Non-pigmented ciliary epithelial cell (primary cell): ENCODE measurements around the gene TBP.

Experiments used
- DNase-seq: peaks from one replicate; pipeline ENCODE4 v3.0.0-alpha.2; 2010; ENCODE audit warnings: low read depth

The TBP gene

DNA sequence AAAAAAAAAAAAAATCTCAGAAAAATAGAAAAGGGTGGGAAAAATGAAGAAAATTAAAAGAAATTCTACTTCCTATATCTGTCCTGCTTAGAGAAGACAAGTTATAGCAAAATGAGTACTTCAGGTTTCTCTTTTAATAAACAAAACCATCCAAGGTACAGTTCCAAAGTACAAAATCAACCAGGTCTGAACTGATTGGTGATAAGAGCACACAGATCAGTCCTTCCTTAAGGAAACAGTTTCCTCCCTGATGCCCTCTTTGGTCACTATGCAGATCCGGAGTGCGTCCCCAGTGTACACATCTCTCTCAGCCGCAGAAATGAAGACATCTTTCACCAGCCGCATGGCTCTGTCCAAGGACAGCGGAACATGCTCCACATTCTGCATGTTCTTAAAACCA is 19.2 kb upstream of the TBP start:
- DNase-seq: no peak

GRCh38 chr6:170536671-170537070 is 17.5 kb upstream of the TBP start:
- DNase-seq: no peak

DNA sequence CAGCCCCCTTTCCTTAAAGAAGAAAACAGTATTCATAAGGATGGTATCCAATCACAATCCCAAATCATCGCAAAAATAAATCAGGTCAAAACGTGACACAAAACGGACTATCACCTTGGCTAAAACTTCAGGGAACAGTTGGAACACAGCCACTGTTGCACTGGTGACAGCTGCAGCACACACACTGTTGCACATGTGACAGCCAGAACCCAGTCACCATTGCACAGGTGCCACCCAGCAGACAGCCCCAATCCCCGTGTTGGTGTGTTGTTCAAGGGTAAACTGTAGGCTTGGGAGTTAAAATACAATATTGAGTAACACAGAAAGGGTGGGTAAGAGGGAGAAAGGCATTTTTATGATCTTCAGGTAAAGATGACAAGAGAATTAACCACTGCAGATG is 16.8 kb upstream of the TBP start:
- no peak for DNase-seq

GRCh38 chr6:170542031-170542719 is 12.0 kb upstream of the TBP start:
- no peak for DNase-seq

DNA sequence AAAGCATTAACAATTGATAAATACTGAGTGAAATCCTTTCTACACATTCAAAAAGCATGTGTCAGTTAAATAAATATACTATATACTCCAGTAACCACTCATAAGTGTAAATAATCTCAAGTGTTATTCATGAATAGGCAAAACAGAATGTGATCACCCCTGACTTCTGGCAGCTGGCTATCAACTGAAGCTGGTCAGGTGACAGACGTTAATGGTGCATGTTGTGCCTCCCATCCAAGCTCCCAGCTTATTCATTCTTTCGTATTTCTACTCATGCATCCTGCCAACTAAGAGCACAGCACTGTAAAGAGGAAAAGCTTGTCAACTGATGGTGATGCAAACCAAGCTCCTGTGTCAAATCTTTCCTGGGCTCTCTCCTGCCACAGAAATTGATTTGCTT is 8.8 kb upstream of the TBP start:
- no peak for DNase-seq

DNA sequence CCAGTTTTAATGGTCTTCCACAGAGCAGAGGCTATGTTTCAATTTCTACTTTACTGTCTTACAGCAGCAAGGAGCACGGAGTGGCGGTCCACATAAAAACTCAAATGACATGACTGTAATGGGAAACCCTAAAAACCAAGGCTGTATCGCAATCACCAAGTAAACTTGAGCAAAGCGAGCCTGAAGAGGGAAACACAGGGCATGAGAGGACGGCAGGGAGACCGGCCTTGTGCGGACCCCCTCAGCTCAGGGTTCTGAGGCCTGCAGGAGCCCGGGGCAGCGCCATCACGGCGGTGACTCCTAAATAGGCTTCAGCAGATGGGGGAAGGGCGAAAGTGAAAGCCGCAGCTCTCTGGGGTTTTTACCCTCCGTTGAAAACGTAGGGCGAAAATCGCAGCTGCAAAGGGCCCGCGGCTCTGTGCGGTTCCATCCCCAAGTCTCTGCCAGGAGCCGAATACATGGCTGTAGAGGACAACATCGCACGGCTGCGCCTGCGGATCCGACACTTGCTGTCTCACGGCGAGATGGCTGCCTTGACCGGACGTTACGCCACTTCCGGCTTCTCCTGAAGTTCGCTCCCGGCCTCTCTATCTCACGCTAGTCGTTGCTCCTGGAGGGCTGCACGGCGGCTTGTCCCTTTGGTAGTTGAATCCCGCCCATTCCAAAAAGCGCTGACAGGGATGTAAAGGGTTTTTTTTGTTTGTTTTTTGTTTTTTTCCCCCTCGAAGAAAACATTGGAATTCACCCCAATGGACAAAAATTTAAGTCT is 1.2 kb upstream of the TBP start, which contains the start of gene PSMB1:
Gene PSMB1 (minus strand): TSS at position 543 of the 769 bp plus-strand sequence. CDS start 65 bp downstream, at position 478.
- peak; percentile 78 for DNase-seq

GRCh38 chr6:170553534-170554012 is 596 bp upstream of the TBP start:
- DNase-seq: no peak

- DNase-seq: no peak
Observed at GRCh38 chr6:170554796-170555137, 598 bp downstream of the TBP start.

DNA sequence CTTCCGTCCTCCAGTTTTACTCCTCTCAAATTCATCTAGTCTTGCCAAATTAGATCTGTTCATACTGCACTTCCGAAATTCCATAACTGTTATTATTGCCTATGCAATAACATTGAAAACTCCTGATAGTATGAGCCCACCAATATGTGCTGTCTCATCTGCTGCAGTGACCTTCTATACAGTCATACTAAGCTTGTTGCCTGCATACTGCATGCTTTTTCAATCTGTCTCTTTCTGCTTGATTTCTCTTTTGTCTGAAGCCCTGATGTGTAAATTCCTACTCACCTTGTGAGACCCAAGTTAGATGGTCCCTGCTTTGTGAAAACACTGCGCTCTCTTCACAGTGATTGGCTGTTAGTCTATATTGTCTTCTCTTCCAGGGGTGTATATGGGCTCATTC is 1.1 kb downstream of the TBP start:
- no peak for DNase-seq

DNA sequence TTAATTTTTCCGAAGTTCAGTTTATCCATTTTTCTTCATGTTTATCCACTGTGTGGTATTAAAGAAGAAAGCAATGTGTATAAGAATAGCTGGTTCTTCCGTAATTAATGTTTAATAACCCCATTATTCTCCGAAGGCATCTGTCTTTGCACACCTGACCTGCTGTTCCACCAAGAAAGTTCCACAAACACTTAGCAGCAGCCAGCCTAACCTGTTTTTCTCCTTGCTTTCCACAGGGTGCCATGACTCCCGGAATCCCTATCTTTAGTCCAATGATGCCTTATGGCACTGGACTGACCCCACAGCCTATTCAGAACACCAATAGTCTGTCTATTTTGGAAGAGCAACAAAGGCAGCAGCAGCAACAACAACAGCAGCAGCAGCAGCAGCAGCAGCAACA is 7.4 kb downstream of the TBP start:
- DNase-seq: no peak

DNA sequence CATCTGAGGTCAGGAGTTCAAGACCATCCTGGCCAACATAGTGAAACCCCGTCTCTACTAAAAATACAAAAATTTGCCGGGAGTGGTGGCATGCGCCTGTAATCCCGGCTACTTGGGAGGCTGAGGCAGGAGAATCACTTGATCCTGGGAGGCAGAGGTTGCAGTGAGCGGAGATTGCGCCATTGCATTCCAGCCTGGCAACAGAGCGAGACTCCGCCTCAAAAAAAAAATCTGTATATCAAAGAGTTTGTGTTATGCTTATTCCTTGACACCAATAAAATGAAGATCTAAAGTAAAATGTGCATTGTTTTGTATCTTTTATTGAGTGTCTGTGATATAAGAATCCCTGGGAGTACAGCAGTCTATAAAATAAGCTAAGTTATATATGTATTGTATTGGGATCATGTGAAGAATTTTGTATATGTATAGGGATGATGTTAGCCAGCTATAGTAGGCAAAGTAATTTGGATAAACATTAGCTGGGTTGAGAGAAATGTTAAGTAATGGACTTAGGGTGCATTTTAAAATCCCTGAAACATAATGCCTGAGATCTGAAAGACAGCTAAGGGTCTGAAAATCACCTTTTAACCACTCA is 10.9 kb downstream of the TBP start:
- DNase-seq: no peak

- no peak for DNase-seq
Observed at GRCh38 chr6:170572704-170573466, 18.7 kb downstream of the TBP start.

GRCh38 chr6:170575250-170575649 is 21.1 kb downstream of the TBP start:
- no peak for DNase-seq

DNA sequence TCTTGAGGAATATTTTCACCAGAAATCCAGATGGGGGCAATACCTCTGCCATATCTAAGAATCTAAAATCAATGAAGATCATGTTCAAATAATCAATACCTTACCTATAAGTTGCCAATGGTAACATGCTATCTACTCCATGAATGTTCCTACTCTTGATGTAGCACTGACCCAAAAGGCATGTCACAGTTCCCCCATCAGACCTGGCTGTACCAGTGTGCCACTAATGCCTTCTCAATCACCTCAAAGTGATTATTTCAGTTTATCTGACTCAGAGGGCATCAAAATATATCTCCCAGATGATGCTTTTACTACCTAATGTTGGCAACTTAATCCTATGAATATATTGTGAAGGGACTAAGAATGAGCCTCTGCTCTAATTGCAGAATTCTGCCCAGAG is 24.7 kb downstream of the TBP start:
- DNase-seq: no peak

DNA sequence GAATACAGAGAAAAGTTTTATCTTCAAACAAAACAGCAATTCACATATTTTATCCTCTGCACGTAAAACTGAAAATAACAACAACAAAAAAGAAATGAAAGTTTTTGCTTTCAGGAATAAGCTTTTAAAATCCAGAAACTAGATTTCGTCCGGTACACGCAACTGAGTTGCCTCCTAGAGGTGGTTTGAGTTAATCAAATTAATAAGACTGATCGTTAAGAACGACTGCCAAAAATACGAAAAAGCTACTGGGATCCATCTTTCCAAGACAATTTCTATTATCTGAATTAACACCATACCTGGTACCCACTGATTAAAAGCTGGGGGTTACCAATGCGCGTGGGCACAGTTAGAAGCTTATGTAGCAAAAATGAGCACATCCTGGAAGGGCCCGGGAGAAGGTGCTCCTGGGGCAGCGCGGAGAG is 29.6 kb downstream of the TBP start:
- DNase-seq: no peak

DNA sequence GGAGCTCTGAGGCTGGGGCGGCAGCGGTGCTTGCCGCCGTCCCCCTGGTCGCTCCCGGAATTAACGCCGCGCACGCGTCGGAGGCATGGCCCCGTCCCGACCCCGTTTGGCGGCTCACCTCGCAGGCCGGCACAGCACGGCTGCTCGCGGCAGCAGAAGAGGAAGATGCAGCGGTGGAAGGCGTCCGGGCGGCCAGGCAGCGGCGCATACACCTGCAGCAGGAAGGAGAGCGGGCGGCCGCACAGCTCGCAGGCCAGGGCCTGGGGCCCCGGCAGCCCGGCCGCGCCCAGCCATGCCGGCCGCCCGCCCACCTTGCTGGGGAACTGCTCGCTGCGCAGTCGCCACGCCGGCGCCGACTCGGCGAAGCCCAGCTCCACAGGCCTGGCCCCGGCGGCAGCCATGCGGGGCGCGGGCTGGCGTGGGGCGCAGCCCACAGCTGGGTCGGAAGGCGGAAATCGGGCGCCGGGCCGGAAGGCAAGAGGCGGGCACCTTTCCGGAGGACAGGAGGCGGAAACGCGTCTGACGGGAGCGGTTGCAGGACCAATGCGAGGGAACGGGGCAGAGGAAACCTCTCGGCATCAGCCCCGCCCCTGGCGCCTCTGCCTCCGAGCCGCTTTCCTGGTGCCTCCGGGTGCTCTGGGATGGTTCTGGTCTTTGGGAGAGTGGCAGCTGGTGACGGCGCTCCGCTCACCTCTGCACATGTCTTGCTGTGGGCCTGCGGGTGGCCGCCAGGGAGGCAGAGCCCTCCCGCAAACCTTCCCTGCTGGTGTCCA is 30.2 kb downstream of the TBP start, which contains the start of gene PDCD2:
Gene PDCD2 (minus strand): TSS at position 457 of the 773 bp plus-strand sequence. CDS start 56 bp downstream, at position 401.
- DNase-seq: peak; percentile 56

DNA sequence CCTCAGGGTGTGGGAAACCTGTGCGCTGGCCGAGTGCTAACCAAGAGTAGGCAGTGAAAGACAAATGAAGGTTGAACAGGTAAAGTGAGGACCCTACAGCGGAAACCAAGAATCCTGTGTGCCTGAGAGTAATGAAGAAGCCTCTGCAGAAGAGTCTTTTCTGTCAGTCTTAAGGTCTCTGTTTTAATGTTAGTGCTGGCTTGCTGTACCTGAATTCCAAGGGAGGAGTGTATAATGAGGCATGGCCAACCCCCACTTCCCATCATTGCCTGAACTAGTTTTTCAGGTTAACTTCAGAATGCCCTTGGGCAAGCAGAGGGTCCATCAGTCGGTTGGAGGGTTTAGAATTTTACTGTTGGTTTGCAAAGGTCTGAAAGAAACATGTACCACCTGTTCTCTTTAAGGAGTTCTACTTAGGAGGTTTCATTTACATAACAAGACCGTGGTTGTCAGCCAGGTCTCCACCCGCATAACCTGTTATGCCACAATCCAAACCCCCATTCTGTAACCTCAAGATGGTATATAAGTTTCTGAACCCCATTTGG is 30.9 kb downstream of the TBP start:
- DNase-seq: no peak

DNA sequence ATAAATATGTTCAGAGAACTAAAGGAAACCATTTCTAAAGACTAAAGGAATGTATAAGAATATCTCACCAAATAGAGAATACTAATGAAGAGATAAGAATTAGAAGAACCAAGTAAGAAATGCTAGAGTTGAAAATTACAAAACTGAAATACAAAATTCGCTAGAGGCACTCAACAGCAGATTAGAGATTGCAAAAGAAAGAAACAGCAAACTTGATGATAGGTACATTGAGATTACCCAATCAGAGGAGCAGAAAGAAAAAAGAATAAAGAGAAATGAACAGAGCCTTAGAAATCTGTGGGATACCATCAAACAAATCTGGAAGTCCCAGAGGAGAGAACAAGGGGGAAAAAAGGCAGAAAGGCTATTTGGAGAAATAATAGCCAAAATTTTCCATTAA is 36.6 kb downstream of the TBP start:
- DNase-seq: no peak

DNA sequence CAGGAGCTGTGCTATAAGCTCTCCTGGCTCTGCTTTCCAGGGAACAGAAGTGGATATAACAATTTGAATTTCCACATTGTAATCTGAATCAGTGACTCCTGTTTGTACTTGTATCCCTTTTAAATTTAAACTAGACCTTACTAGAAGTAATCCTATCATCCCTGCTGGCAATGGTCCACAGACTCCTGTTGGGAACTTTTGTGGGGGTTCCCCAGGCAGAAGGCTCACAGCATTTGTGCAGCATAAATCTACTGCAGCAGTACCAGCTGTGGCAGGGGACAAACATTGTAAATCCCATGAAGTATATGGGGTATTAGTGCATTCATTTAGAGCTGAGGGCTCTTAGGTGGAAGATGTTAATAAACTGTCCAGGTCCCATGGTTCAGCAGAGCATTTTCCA is 42.3 kb downstream of the TBP start:
- no peak for DNase-seq

DNA sequence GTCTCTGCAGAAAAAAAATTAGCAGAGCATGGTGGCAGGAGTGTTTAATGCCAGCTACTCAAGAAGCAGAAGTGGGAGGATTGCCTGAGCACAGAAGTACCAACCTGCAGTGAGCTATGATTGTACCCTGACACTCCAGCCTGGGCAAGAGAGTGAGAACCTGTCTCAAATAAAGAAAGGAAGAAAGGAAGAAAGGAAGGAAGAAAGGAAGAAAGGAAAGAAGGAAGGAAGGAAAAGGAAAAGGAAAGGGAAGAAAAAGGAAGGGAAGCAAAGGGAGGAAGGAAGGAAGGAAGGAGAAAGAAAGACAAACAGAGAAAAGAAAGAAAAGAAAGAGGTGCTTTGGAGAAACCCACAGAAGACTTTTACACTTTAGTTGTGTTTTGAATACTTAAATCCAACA is 43.1 kb downstream of the TBP start:
- DNase-seq: no peak

DNA sequence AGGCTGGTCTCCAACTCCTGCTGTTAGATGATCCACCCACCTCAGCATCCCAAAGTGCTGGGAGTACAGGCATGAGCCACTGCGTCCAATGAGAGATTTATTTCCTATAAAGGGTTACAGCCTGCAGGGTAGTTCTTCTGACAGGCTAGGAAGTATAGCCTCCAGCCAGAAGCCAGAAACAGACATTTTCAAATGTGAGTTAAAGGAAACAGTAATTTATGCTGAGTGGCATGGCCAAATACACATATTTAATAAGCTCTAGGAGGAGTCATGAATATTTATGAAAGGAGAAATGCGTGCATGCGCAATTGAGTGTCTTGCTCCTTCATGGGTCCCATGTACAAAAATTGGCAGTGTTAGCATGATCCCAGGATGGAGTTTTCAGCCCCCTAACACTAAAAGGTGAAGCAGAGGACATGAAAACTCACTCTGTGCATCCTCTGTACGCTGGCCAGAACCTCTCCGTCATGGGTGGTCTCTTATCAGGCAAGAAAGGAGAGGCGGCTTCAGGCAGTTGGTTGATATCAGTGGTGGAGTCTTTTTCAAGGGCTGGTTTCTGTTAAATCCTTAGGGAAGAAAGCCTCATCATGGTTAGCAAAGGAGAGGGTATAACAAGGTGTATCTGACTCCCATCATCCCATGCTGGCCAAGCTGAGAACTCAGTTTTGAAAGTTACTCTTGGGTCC is 51.5 kb downstream of the TBP start:
- DNase-seq: no peak
